Nephron (organoid): ENCODE data around the gene SHISA5.
A peak's percentile ranks its signal among the peaks of the same experiment; 100 is the strongest.

Experiments
- H3K27ac Mint-ChIP-seq, 3 experiments: 2 replicates each; pipeline ENCODE4 v1.8.0; 2020; ENCODE audit warnings: mixed read lengths in 3 of 3, mild to moderate bottlenecking in 2 of 3, moderate library complexity in 1 of 3
- H3K27me3 Mint-ChIP-seq: 2 replicates; pipeline ENCODE4 v1.8.0; 2021; ENCODE audit warnings: low read depth, mild to moderate bottlenecking, moderate library complexity, mixed read lengths
- H3K36me3 Mint-ChIP-seq: 2 replicates; pipeline ENCODE4 v1.8.0; 2020; ENCODE audit warnings: low read depth, mixed read lengths
- H3K4me1 Mint-ChIP-seq: 2 replicates; pipeline ENCODE4 v1.8.0; 2020; ENCODE audit warnings: mixed read lengths
- H3K4me3 Mint-ChIP-seq, 3 experiments: 2 replicates each; pipeline ENCODE4 v1.8.0; 2020; ENCODE audit warnings: mild to moderate bottlenecking in 3 of 3, mixed read lengths in 3 of 3, moderate library complexity in 2 of 3
- H3K9me3 Mint-ChIP-seq: 2 replicates; pipeline ENCODE4 v1.8.0; 2020; ENCODE audit warnings: mixed read lengths
- TF ChIP-seq, protein P1 (sequence below), 3 experiments: fragments of 200-600 bp; sonication (generic); IDR thresholded peaks; one replicate each; pipeline ENCODE4 v1.5.0; 2021; ENCODE audit warnings: antibody characterized with exemption in 3 of 3; ENCODE audit not compliant: unreplicated experiment in 3 of 3

SHISA5 gene

DNA sequence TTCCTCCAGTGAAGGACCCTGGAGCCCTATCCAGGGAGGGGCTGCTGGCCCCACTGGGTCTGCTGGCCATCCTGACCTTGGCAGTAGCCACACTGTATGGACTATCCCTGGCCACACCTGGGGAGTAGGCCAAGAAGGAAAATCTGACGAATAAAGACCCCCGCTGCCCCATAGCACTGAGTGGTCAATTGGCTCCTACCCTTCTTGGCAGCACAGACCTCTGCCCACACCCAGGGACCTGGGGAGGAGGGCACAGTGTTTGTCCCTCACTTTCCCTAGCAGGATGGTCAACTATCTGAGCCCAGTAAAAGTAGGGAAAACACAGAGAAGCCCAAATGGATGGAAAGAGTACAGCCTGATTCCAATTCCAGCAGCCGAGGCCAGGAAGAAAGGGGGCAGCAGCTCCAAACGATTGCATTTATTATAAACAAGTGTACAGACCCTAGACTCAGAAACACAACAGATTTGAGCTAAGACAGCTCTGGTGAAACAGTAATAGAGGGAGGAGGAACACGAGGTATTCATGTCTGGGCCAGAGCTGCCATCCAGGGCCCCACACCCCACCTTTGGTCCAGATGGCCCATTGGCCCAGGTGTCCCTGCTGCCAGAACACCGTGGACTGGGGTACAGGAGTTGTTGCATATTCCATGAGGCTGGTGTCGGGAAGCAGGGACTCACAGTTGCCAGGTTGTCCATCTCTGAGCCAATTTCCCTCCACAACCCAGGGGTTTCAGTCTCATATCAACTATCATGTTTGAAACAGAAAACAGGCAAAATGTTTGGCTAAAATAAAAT, 36.3 kb downstream of the SHISA5 start:
- TF ChIP-seq, protein P1, sequence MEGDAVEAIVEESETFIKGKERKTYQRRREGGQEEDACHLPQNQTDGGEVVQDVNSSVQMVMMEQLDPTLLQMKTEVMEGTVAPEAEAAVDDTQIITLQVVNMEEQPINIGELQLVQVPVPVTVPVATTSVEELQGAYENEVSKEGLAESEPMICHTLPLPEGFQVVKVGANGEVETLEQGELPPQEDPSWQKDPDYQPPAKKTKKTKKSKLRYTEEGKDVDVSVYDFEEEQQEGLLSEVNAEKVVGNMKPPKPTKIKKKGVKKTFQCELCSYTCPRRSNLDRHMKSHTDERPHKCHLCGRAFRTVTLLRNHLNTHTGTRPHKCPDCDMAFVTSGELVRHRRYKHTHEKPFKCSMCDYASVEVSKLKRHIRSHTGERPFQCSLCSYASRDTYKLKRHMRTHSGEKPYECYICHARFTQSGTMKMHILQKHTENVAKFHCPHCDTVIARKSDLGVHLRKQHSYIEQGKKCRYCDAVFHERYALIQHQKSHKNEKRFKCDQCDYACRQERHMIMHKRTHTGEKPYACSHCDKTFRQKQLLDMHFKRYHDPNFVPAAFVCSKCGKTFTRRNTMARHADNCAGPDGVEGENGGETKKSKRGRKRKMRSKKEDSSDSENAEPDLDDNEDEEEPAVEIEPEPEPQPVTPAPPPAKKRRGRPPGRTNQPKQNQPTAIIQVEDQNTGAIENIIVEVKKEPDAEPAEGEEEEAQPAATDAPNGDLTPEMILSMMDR (IDR thresholded peaks at IDR 0.05; ENCODE audit: unreplicated experiment in 3 of 3): no peak
- Mint-ChIP-seq H3K9me3 (no peaks in the 10 kb centered on the region), H3K27ac (peak overlapping the region; percentile 3 to 41 (median 27)), H3K4me1 (peaks cover 23% of the 10 kb centered on the region), H3K4me3 (peak overlapping the region in 2 of 3 experiments; percentile 8 to 48), H3K27me3 (no peaks in the 10 kb centered on the region), H3K36me3 (peaks cover 3% of the 10 kb centered on the region)

DNA sequence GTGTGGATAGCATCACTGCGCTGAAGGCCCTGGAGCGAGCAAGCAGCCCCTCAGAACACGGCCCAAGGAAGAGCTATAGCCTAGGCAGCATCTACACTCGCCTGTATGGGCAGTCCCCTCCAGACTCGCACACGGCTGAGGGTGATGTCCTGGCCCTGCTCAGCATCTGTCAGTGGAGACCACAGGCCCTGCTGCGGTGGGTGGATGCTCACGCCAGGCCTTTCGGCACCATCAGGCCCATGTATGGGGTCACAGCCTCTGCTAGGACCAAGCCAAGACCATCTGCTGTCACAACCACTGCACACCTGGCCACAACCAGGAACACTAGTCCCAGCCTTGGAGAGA, 36.9 kb downstream of the SHISA5 start:
- TF ChIP-seq, protein P1 (IDR thresholded peaks at IDR 0.05; ENCODE audit: unreplicated experiment in 3 of 3): no peak
- peaks cover 3% of the 10 kb centered on the region for H3K36me3 Mint-ChIP-seq
- H3K27ac Mint-ChIP-seq: peak overlapping the region; percentile 96 to 98 (median 96)
- H3K4me3 Mint-ChIP-seq: peak overlapping the region; percentile 32 to 71 (median 64)
- H3K4me1 Mint-ChIP-seq: peaks cover 21% of the 10 kb centered on the region
- no peaks in the 10 kb centered on the region for H3K9me3 Mint-ChIP-seq
- H3K27me3 Mint-ChIP-seq: no peaks in the 10 kb centered on the region

DNA sequence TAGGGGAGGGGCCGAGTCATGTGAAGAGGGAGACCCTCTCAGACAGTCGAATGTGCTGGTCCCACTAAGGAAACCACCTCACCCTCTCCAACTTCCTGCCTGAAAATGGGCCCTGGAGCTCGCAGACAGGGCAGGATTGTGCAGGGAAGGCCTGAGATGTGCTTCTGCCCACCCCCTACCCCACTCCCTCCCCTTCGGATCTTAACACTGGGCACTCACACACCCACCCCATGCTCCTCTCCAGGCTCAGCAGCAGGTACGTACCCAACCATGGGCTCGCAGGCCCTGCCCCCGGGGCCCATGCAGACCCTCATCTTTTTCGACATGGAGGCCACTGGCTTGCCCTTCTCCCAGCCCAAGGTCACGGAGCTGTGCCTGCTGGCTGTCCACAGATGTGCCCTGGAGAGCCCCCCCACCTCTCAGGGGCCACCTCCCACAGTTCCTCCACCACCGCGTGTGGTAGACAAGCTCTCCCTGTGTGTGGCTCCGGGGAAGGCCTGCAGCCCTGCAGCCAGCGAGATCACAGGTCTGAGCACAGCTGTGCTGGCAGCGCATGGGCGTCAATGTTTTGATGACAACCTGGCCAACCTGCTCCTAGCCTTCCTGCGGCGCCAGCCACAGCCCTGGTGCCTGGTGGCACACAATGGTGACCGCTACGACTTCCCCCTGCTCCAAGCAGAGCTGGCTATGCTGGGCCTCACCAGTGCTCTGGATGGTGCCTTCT, 37.4 kb downstream of the SHISA5 start:
- H3K4me1 Mint-ChIP-seq: peaks cover 21% of the 10 kb centered on the region
- H3K36me3 Mint-ChIP-seq: peaks cover 3% of the 10 kb centered on the region
- TF ChIP-seq, protein P1 (IDR thresholded peaks at IDR 0.05; ENCODE audit: unreplicated experiment in 3 of 3): no peak
- peak overlapping the region; percentile 51 to 82 (median 64) for H3K4me3 Mint-ChIP-seq
- H3K27me3 Mint-ChIP-seq: no peaks in the 10 kb centered on the region
- no peaks in the 10 kb centered on the region for H3K9me3 Mint-ChIP-seq
- H3K27ac Mint-ChIP-seq: peak overlapping the region; percentile 96 to 98 (median 96)

DNA sequence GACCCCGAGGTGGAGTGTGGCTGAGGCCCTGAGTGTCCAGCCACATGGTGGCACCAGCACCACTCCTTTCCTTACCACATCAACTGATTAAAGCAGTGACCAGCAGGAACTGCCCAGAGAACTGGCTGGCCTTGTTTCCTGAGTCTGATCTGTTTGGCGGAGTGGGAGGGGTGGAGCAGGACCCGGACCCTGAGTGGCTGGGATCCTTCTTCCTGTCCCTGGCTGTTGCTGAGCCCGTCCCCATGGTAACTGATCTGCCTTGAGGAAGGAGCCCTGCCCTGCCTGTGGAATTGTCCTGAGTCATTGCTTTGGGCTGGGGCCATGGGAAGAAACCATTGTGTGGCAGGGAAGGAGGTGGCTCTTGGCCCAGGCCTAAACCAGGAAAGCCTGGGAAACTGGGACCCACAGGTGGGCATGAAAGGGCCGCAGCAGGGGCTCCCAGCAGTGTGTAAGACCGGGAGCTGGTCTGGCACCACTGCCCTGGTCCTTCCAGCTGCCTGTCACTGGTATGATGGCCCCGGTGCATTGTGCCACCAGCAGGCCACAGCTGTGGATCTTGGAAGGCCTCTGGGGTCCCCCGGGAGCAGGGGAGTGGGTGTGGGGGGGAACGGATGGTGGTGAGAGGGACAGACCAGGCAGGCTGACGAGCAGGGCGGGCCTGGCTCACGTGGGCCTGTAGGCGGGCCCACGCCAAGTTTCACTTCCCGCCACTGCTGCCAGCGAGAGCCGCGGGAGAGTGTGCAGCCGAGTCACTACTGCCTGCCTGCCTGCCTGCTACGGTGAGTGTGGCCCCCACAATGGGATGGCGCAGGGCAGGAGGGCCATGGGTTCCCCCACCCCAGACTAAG, 38.2 kb downstream of the SHISA5 start:
- Mint-ChIP-seq H3K4me3 (peak overlapping the region; percentile 51 to 82 (median 60)), H3K9me3 (no peaks in the 10 kb centered on the region), H3K36me3 (peaks cover 9% of the 10 kb centered on the region), H3K27me3 (no peaks in the 10 kb centered on the region), H3K27ac (peak overlapping the region; percentile 96 to 98 (median 96)), H3K4me1 (peaks cover 21% of the 10 kb centered on the region)
- TF ChIP-seq, protein P1 (IDR thresholded peaks at IDR 0.05; ENCODE audit: unreplicated experiment in 3 of 3): peak; percentile 63 to 75 (median 66)

DNA sequence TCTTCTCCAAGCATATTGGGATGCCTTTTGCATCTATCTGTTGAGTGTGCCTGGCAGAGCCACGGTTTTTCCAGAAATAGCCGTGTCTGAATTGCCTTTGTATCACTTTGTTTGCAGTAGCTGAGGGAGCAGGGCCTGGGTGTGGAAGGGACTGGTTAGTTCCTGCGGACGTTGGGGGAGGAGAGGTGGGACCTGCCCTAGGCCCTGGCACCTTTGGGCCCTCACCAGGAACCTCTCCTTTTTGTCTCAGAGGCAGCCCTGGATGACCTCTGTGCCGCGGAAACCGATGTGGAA, 38.8 kb downstream of the SHISA5 start:
- peaks cover 20% of the 10 kb centered on the region for H3K4me1 Mint-ChIP-seq
- H3K27me3 Mint-ChIP-seq: no peaks in the 10 kb centered on the region
- peaks cover 12% of the 10 kb centered on the region for H3K36me3 Mint-ChIP-seq
- no peak overlapping the region for H3K4me3 Mint-ChIP-seq
- TF ChIP-seq, protein P1 (IDR thresholded peaks at IDR 0.05; ENCODE audit: unreplicated experiment in 3 of 3): no peak
- peak overlapping the region; percentile 96 to 98 (median 96) for H3K27ac Mint-ChIP-seq
- H3K9me3 Mint-ChIP-seq: no peaks in the 10 kb centered on the region
